ENCODE results near the gene CHIC2.
A peak's percentile ranks its signal among the peaks of the same experiment; 100 is the strongest.

CHIC2 gene

GRCh38 chr4:54015423-54016030 is 48.9 kb downstream of the CHIC2 start:
- Histone ChIP-seq H3K9ac (no peak overlapping the region), H3K9me3 (replicated peaks in 1 of 11) (peaks cover 0 to 5% (median 0%) of the 10 kb centered on the region in 11 experiments; a peak in 6 of 22 replicates), H3K27ac (no peak overlapping the region), H3K36me3 (peaks cover 14 to 40% (median 21%) of the 10 kb centered on the region in 11 experiments; a peak in 20 of 22 replicates), H3K4me3 (no peak overlapping the region), H3K4me1 (no peaks in the 10 kb centered on the region), H3K4me2 (no peak overlapping the region), H3K27me3 (no peaks in the 10 kb centered on the region), H4K20me1 (peaks cover 0 to 88% (median 18%) of the 10 kb centered on the region in 11 experiments; a peak in 16 of 22 replicates)
- TF ChIP-seq Cebpa-rat (IDR thresholded peaks at IDR 0.05), result no peak

- Histone ChIP-seq H3K9me3 (replicated peaks in 1 of 11) (no peaks in the 10 kb centered on the region), H4K20me1 (peaks cover 0 to 87% (median 12%) of the 10 kb centered on the region in 11 experiments; a peak in 15 of 22 replicates), H3K4me2 (no peak overlapping the region), H3K27me3 (no peaks in the 10 kb centered on the region), H3K36me3 (peaks cover 16 to 49% (median 29%) of the 10 kb centered on the region in 11 experiments; a peak in 20 of 22 replicates), H3K9ac (no peak overlapping the region), H3K4me3 (no peak overlapping the region), H3K27ac (no peak overlapping the region), H3K4me1 (no peaks in the 10 kb centered on the region)
- TF ChIP-seq Cebpa-rat (IDR thresholded peaks at IDR 0.05), result no peak
These were observed 49.7 kb downstream of the CHIC2 start for GRCh38 chr4:54014666-54015160.

GRCh38 chr4:54011201-54011600 is 53.2 kb downstream of the CHIC2 start:
- Histone ChIP-seq H3K4me3 (no peak overlapping the region), H4K20me1 (peaks cover 0 to 57% (median 10%) of the 10 kb centered on the region in 11 experiments; a peak in 13 of 22 replicates), H3K36me3 (peaks cover 24 to 67% (median 51%) of the 10 kb centered on the region in 11 experiments), H3K27ac (no peak overlapping the region), H3K27me3 (no peaks in the 10 kb centered on the region), H3K9ac (no peak overlapping the region), H3K9me3 (replicated peaks in 1 of 11) (no peaks in the 10 kb centered on the region), H3K4me1 (peaks cover 0 to under 1% (median 0%) of the 10 kb centered on the region in 10 experiments; a peak in 1 of 20 replicates), H3K4me2 (no peak overlapping the region)
- TF ChIP-seq Cebpa-rat (IDR thresholded peaks at IDR 0.05), result no peak

- TF ChIP-seq Cebpa-rat (IDR thresholded peaks at IDR 0.05), result no peak
- H3K27me3 ChIP-seq, result no peaks in the 10 kb centered on the region
- H3K4me3 ChIP-seq, result no peak overlapping the region
- H3K27ac ChIP-seq, result no peak overlapping the region
- H3K36me3 ChIP-seq, result peaks cover 33 to 76% (median 51%) of the 10 kb centered on the region in 11 experiments
- H4K20me1 ChIP-seq, result peaks cover 0 to 23% (median 0%) of the 10 kb centered on the region in 11 experiments; a peak in 2 of 22 replicates
- H3K4me2 ChIP-seq, result no peak overlapping the region
- no peaks in the 10 kb centered on the region for H3K9me3 ChIP-seq (replicated peaks in 1 of 11)
- peaks cover 0 to 16% (median 0%) of the 10 kb centered on the region in 10 experiments; a peak in 3 of 20 replicates for H3K4me1 ChIP-seq
- no peak overlapping the region for H3K9ac ChIP-seq
These were observed 57.6 kb downstream of the CHIC2 start for GRCh38 chr4:54006755-54007154.

- H4K20me1 ChIP-seq, result peaks cover 0 to 17% (median 0%) of the 10 kb centered on the region in 11 experiments; a peak in 2 of 22 replicates
- no peak for TF ChIP-seq Cebpa-rat (IDR thresholded peaks at IDR 0.05)
- no peak overlapping the region for H3K4me3 ChIP-seq
- H3K9ac ChIP-seq, result no peak overlapping the region
- H3K9me3 ChIP-seq (replicated peaks in 1 of 11), result peaks cover 0 to 4% (median 0%) of the 10 kb centered on the region in 11 experiments; a peak in 4 of 22 replicates
- peaks cover 30 to 80% (median 54%) of the 10 kb centered on the region in 11 experiments for H3K36me3 ChIP-seq
- no peak overlapping the region for H3K4me2 ChIP-seq
- no peak overlapping the region for H3K27ac ChIP-seq
- no peaks in the 10 kb centered on the region for H3K27me3 ChIP-seq
- H3K4me1 ChIP-seq, result peaks cover 0 to 25% (median 0%) of the 10 kb centered on the region in 10 experiments; a peak in 3 of 20 replicates
These were observed 58.9 kb downstream of the CHIC2 start for GRCh38 chr4:54005475-54005874.

GRCh38 chr4:54004463-54004862 is 59.9 kb downstream of the CHIC2 start:
- Histone ChIP-seq H3K4me3 (no peak overlapping the region), H3K4me1 (peaks cover 0 to 25% (median 0%) of the 10 kb centered on the region in 10 experiments; a peak in 3 of 20 replicates), H4K20me1 (peaks cover 0 to 13% (median 0%) of the 10 kb centered on the region in 11 experiments; a peak in 2 of 22 replicates), H3K27ac (no peak overlapping the region), H3K9me3 (replicated peaks in 1 of 11) (peaks cover 0 to 4% (median 0%) of the 10 kb centered on the region in 11 experiments; a peak in 4 of 22 replicates), H3K27me3 (no peaks in the 10 kb centered on the region), H3K9ac (no peak overlapping the region), H3K4me2 (no peak overlapping the region), H3K36me3 (peaks cover 26 to 72% (median 45%) of the 10 kb centered on the region in 11 experiments)
- no peak for TF ChIP-seq Cebpa-rat (IDR thresholded peaks at IDR 0.05)

- peaks cover 0 to 10% (median 0%) of the 10 kb centered on the region in 11 experiments; a peak in 3 of 22 replicates for H4K20me1 ChIP-seq
- H3K36me3 ChIP-seq, result peaks cover 28 to 72% (median 38%) of the 10 kb centered on the region in 11 experiments
- TF ChIP-seq Cebpa-rat (IDR thresholded peaks at IDR 0.05), result no peak
- 0 out of 22 replicates have a peak overlapping the region, but pooled peaks of 1 of the 11 experiments have one; percentile 4 for H3K4me2 ChIP-seq
- peaks cover 7 to 33% (median 15%) of the 10 kb centered on the region in 10 experiments; a peak in 19 of 20 replicates for H3K4me1 ChIP-seq
- peaks cover 0 to 4% (median 0%) of the 10 kb centered on the region in 11 experiments; a peak in 4 of 22 replicates for H3K9me3 ChIP-seq (replicated peaks in 1 of 11)
- H3K9ac ChIP-seq, result no peak overlapping the region
- no peaks in the 10 kb centered on the region for H3K27me3 ChIP-seq
- H3K27ac ChIP-seq, result no peak overlapping the region
- H3K4me3 ChIP-seq, result no peak overlapping the region
These were observed 62.6 kb downstream of the CHIC2 start for GRCh38 chr4:54001668-54002365.

- H3K4me3 ChIP-seq, result no peak overlapping the region
- H3K9me3 ChIP-seq (replicated peaks in 1 of 11), result peaks cover 0 to 20% (median 7%) of the 10 kb centered on the region in 11 experiments; a peak in 8 of 22 replicates
- H3K27ac ChIP-seq, result no peak overlapping the region
- H3K4me2 ChIP-seq, result peak overlapping the region in 5 of 11 experiments; percentile 12 to 74 (median 63); a peak in 8 of 22 replicates
- peaks cover 0 to 10% (median 0%) of the 10 kb centered on the region in 11 experiments; a peak in 3 of 22 replicates for H4K20me1 ChIP-seq
- peaks cover 22 to 68% (median 41%) of the 10 kb centered on the region in 10 experiments for H3K4me1 ChIP-seq
- TF ChIP-seq Cebpa-rat (IDR thresholded peaks at IDR 0.05), result no peak
- H3K36me3 ChIP-seq, result peaks cover 7 to 48% (median 17%) of the 10 kb centered on the region in 11 experiments; a peak in 19 of 22 replicates
- no peaks in the 10 kb centered on the region for H3K27me3 ChIP-seq
- no peak overlapping the region for H3K9ac ChIP-seq
These were observed 66.5 kb downstream of the CHIC2 start for GRCh38 chr4:53997898-53998297.

All from BLaER1 treated with 17β-estradiol and CSF1 and Interleukin-3, amounts not matched to agents 10 nM and 100 nM (cell line).